A549 (cell line): ENCODE measurements around the gene FAM200C. TPM values are rescaled to one million over a fixed set of nuclear protein-coding genes. Genes with fewer than 3 reads are reported as not detected.
A peak's percentile ranks its signal among the peaks of the same experiment; 100 is the strongest.

Experiments used
- ATAC-seq, 2 experiments: fragments of 200-7000 bp in 1 of 2; fragments of >200 bp in 1 of 2; cut with Nextera tagmentation in 1 of 2; cut with Tn5 transposase in 1 of 2; 3 replicates each; pipeline versions ENCODE4 v1.8.0 to v1.9.1; 2018 to 2020; ENCODE audit warnings: mild to moderate bottlenecking in 1 of 2, moderate library complexity in 1 of 2
- CTCF ChIA-PET: fragments of 300-600 bp; sonication (Branson Sonifier 250); formaldehyde crosslinking; extraction: SDS; loops from one replicate; lab custom pipeline; 2021; ENCODE audit warnings: antibody characterized with exemption, inconsistent platforms; lab: Yijun Ruan, JAX
- POLR2A ChIA-PET: fragments of 350-600 bp; formaldehyde crosslinking; extraction: SDS; loops from one replicate; lab custom pipeline; 2021; ENCODE audit warnings: antibody characterized with exemption, inconsistent platforms; lab: Yijun Ruan, JAX
- DNase-seq, 2 experiments: peaks; one replicate each; pipeline versions ENCODE4 v3.0.0 to v3.0.0-alpha.2; 2011 to 2016; ENCODE audit warnings: low read depth in 1 of 2, low spot score in 1 of 2
- FAIRE-seq: peaks from 2 replicates; lab custom pipeline; 2011; peaks lifted over from hg19 to GRCh38; lab: Jason Lieb, UNC
- H3K27ac ChIP-seq, 2 experiments: fragments of >200 bp; sonication (Bioruptor Twin); formaldehyde crosslinking; 3 replicates each; pipeline ENCODE4 v1.5.1; 2016 to 2017
- H3K4me1 ChIP-seq: fragments of >200 bp; sonication (Bioruptor Twin); formaldehyde crosslinking; 3 replicates; pipeline ENCODE4 v1.6.1; 2016
- H3K4me2 ChIP-seq: fragments of >200 bp; sonication (Bioruptor Twin); formaldehyde crosslinking; 3 replicates; pipeline ENCODE4 v1.6.1; 2016
- H3K4me3 ChIP-seq: fragments of >200 bp; sonication (Bioruptor Twin); formaldehyde crosslinking; 3 replicates; pipeline ENCODE4 v1.5.1; 2016
- H3K9me3 ChIP-seq: fragments of >200 bp; sonication (Bioruptor Twin); formaldehyde crosslinking; 3 replicates; pipeline ENCODE4 v1.6.1; 2016
- ATOH8 ChIP-seq: fragments of 250-450 bp; sonication (Bioruptor Pico); IDR thresholded peaks from 2 replicates; pipeline ENCODE4 v1.5.0; 2020; ENCODE audit warnings: low read depth, mild to moderate bottlenecking, moderate library complexity
- CBX8 ChIP-seq: fragments of 200-600 bp; sonication (generic); IDR thresholded peaks from 2 replicates; pipeline ENCODE4 v1.6.1; 2016
- CHD2 ChIP-seq: fragments of 150-350 bp; IDR thresholded peaks from 2 replicates; pipeline ENCODE4 v1.6.1; 2014; ENCODE audit warnings: low read length; ENCODE audit not compliant: partially characterized antibody
- CHD4 ChIP-seq: fragments of 200-600 bp; sonication (generic); IDR thresholded peaks from 2 replicates; pipeline ENCODE4 v1.6.1; 2016; ENCODE audit warnings: antibody characterized with exemption, mild to moderate bottlenecking, borderline replicate concordance
- CTCF ChIP-seq: fragments of >200 bp; sonication (Bioruptor Twin); formaldehyde crosslinking; IDR thresholded peaks from 3 replicates; pipeline ENCODE4 v1.5.1; 2016
- EHF ChIP-seq: fragments of 250-450 bp; sonication (Bioruptor Pico); IDR thresholded peaks from 2 replicates; pipeline ENCODE4 v1.5.0; 2020; ENCODE audit warnings: mild to moderate bottlenecking
- ELK1 ChIP-seq: fragments of 150-350 bp; IDR thresholded peaks from 2 replicates; pipeline ENCODE4 v1.6.1; 2014; ENCODE audit warnings: low read depth, mild to moderate bottlenecking, low read length
- ESRRA ChIP-seq: fragments of 150-350 bp; IDR thresholded peaks from 2 replicates; pipeline ENCODE4 v1.6.1; 2014; ENCODE audit warnings: mild to moderate bottlenecking, low read length, borderline replicate concordance
- FOSB ChIP-seq: fragments of 250-450 bp; sonication (Bioruptor Pico); IDR thresholded peaks from 2 replicates; pipeline ENCODE4 v1.5.0; 2020; ENCODE audit warnings: mild to moderate bottlenecking, moderate library complexity
- HES2 ChIP-seq: fragments of >200 bp; sonication (Bioruptor Twin); formaldehyde crosslinking; IDR thresholded peaks from 2 replicates; pipeline ENCODE4 v1.6.1; 2016
- HMGXB4 ChIP-seq: fragments of 250-450 bp; sonication (Bioruptor Pico); IDR thresholded peaks from 2 replicates; pipeline ENCODE4 v1.5.0; 2021; ENCODE audit warnings: mild to moderate bottlenecking, moderate library complexity, borderline replicate concordance
- HOXB13 ChIP-seq: fragments of 250-450 bp; sonication (Bioruptor Pico); IDR thresholded peaks from 2 replicates; pipeline ENCODE4 v1.5.0; 2020; ENCODE audit warnings: low read depth, mild to moderate bottlenecking, moderate library complexity
- HOXB5 ChIP-seq: fragments of 250-450 bp; sonication (Bioruptor Pico); IDR thresholded peaks from 2 replicates; pipeline ENCODE4 v1.5.0; 2020; ENCODE audit warnings: mild to moderate bottlenecking, moderate library complexity
- KDM1A ChIP-seq: fragments of 200-600 bp; sonication (generic); IDR thresholded peaks from 2 replicates; pipeline ENCODE4 v1.6.1; 2016; ENCODE audit warnings: low read depth, mild to moderate bottlenecking
- MAFK ChIP-seq: fragments of 450-650 bp; IDR thresholded peaks from 2 replicates; pipeline ENCODE4 v1.6.1; 2014; ENCODE audit not compliant: partially characterized antibody
- MYC ChIP-seq: IDR thresholded peaks from 2 replicates; pipeline ENCODE4 v1.6.1; 2012; ENCODE audit warnings: mild to moderate bottlenecking, inconsistent platforms, low read length, improper control_type of control experiment, borderline replicate concordance
- NR3C1 ChIP-seq: fragments of >200 bp; sonication (Bioruptor Twin); formaldehyde crosslinking; IDR thresholded peaks from 3 replicates; pipeline ENCODE4 v1.6.1; 2017
- PHF8 ChIP-seq: fragments of 200-600 bp; sonication (generic); IDR thresholded peaks from 2 replicates; pipeline ENCODE4 v1.6.1; 2016; ENCODE audit warnings: low read depth, mild to moderate bottlenecking, antibody characterized with exemption, moderate library complexity, borderline replicate concordance
- POLR2A ChIP-seq: IDR thresholded peaks from 2 replicates; pipeline ENCODE4 v1.6.1; 2012; ENCODE audit warnings: mild to moderate bottlenecking, low read length
- RARB ChIP-seq: fragments of 250-450 bp; sonication (Bioruptor Pico); IDR thresholded peaks from 2 replicates; pipeline ENCODE4 v1.8.0; 2021; ENCODE audit warnings: mild to moderate bottlenecking, moderate library complexity
- RCOR1 ChIP-seq: fragments of 150-350 bp; IDR thresholded peaks from 2 replicates; pipeline ENCODE4 v1.6.1; 2014; ENCODE audit warnings: antibody characterized with exemption, low read length, low read depth
- RNF2 ChIP-seq: fragments of 200-600 bp; sonication (generic); IDR thresholded peaks from 2 replicates; pipeline ENCODE4 v1.6.1; 2016; ENCODE audit warnings: low read depth, mild to moderate bottlenecking, antibody characterized with exemption, moderate library complexity, borderline replicate concordance
- SREBF2 ChIP-seq: fragments of 450-650 bp; IDR thresholded peaks from 2 replicates; pipeline ENCODE4 v1.6.1; 2014; ENCODE audit warnings: mild to moderate bottlenecking, moderate library complexity
- TFCP2L1 ChIP-seq: fragments of 250-450 bp; sonication (Bioruptor Pico); IDR thresholded peaks from 2 replicates; pipeline ENCODE4 v1.5.0; 2021; ENCODE audit warnings: mild to moderate bottlenecking
- ZSCAN20 ChIP-seq: fragments of 250-450 bp; sonication (Bioruptor Pico); IDR thresholded peaks from 2 replicates; pipeline ENCODE4 v1.8.0; 2022; ENCODE audit warnings: mild to moderate bottlenecking, moderate library complexity
- WGBS: methylation state at CpG from one replicate; pipeline ENCODE4 v1.1.6; 2017; ENCODE audit errors: missing lambda C conversion rate; 5-methylcytosine and 5-hydroxymethylcytosine counted together
- polyA plus RNA-seq, 4 experiments: library from polyadenylated mRNA; depleted of rRNA in 3 of 4; stranded (reverse); fragments of >200 nt; fragmentation: RNase III in 1 of 4; extraction: RNeasy Plus Mini Kit Qiagen cat#74134 plus additional on column Dnase treatment in 1 of 4; gene quantifications; 2 replicates in 3 of 4; 3 replicates in 1 of 4; pipeline ENCODE4 v1.2.3, GENCODE V29; 2011 to 2017

Gene FAM200C
- polyA plus RNA-seq, 2 of the 4 experiments (the other 2 are of a cell fraction), result 2.7 to 4.3 TPM

GRCh38 chr5:160448886-160449285, 49.0 kb upstream of the FAM200C start:
- WGBS, result 24% methylated on average over 1 of the region's 1 CpG
- no peak for TF ChIP-seq POLR2A
- ChIA-PET POLR2A (no interaction called here), CTCF (interaction anchor here (0.6 to 3.7 kb wide), 3 partner anchors 8 to 12 kb away, joined by 3 to 20 read pairs (median 4); no protein-coding TSS in a partner anchor)
- DNase-seq (no peak), FAIRE-seq (no peak), ATAC-seq (no peak)
- Histone ChIP-seq H3K4me2 (no peak overlapping the region), H3K4me1 (no peaks in the 10 kb centered on the region), H3K9me3 (no peaks in the 10 kb centered on the region), H3K4me3 (no peak overlapping the region), H3K27ac (no peak overlapping the region)

- no peak for TF ChIP-seq CHD2
- TF ChIP-seq CHD4, result no peak
- TF ChIP-seq MAFK, result no peak
- TF ChIP-seq MYC, result no peak
- TF ChIP-seq EHF (CRISPR knock-in tag), result no peak
- TF ChIP-seq NR3C1, result no peak
- no peak for TF ChIP-seq FOSB
- TF ChIP-seq KDM1A, result no peak
- no peak for TF ChIP-seq HES2
- TF ChIP-seq ESRRA, result no peak
- TF ChIP-seq ELK1, result no peak
- TF ChIP-seq RNF2, result no peak
- no peak for TF ChIP-seq PHF8
- TF ChIP-seq HOXB13 (CRISPR knock-in tag), result no peak
- no peak for TF ChIP-seq HMGXB4 (CRISPR knock-in tag)
- TF ChIP-seq HOXB5 (CRISPR knock-in tag), result no peak
- no peak for TF ChIP-seq TFCP2L1
- TF ChIP-seq CBX8, result no peak
- no peak for TF ChIP-seq CTCF
- no peak for TF ChIP-seq ZSCAN20
- ATAC-seq (no peak), FAIRE-seq (peak; percentile 36), DNase-seq (no peak)
- H3K27ac ChIP-seq, result no peak overlapping the region
- H3K9me3 ChIP-seq, result no peaks in the 10 kb centered on the region
- H3K4me1 ChIP-seq, result no peaks in the 10 kb centered on the region
- CTCF ChIA-PET, result interaction anchor here (0.7 kb wide), 1 partner anchor 557 kb away, joined by 4 read pairs; no protein-coding TSS in a partner anchor
- POLR2A ChIA-PET, result no interaction called here
- no peak overlapping the region for H3K4me2 ChIP-seq
- no peak overlapping the region for H3K4me3 ChIP-seq
Measured at GRCh38 chr5:160445751-160446150, 45.9 kb upstream of the FAM200C start.

GRCh38 chr5:160445132-160445531, 45.3 kb upstream of the FAM200C start:
- no peak for ATAC-seq
- no peaks in the 10 kb centered on the region for H3K9me3 ChIP-seq
- no peak for FAIRE-seq
- H3K27ac ChIP-seq, result no peak overlapping the region
- ChIA-PET POLR2A (no interaction called here), CTCF (no interaction called here)
- no peak overlapping the region for H3K4me2 ChIP-seq
- H3K4me3 ChIP-seq, result no peak overlapping the region
- WGBS, result 3% methylated on average over 1 of the region's 1 CpG
- no peak for DNase-seq
- no peaks in the 10 kb centered on the region for H3K4me1 ChIP-seq
- TF ChIP-seq HMGXB4 (CRISPR knock-in tag), result no peak
- TF ChIP-seq RARB (CRISPR knock-in tag), result no peak
- no peak for TF ChIP-seq RNF2
- no peak for TF ChIP-seq MYC
- no peak for TF ChIP-seq PHF8
- TF ChIP-seq HOXB13 (CRISPR knock-in tag), result no peak
- TF ChIP-seq SREBF2, result no peak
- TF ChIP-seq CBX8, result no peak
- TF ChIP-seq ATOH8 (CRISPR knock-in tag), result no peak
- no peak for TF ChIP-seq HES2
- no peak for TF ChIP-seq RCOR1
- no peak for TF ChIP-seq NR3C1
